Pulmonary artery endothelial cell (primary cell): ENCODE data around the gene NIF3L1. TPM values are rescaled to one million over a fixed set of nuclear protein-coding genes. Genes with fewer than 3 reads are reported as not detected.
"Not testable (repeated sequence)": the region's sequence is repeated elsewhere in the genome, so short reads cannot be mapped to it uniquely, and the experiment has no call there.

ENCODE experiments used
- DNase-seq: peaks from one replicate; pipeline ENCODE4 v3.0.0-alpha.2; 2011; ENCODE audit warnings: low read depth, low spot score
- total RNA-seq: library from RNA; depleted of rRNA; stranded (reverse); fragments of >200 nt; gene quantifications from 2 replicates; pipeline ENCODE4 v1.2.3, GENCODE V29; 2014

The NIF3L1 gene
- total RNA-seq, 1 donor from 2014 or later: 14.6 TPM

DNA sequence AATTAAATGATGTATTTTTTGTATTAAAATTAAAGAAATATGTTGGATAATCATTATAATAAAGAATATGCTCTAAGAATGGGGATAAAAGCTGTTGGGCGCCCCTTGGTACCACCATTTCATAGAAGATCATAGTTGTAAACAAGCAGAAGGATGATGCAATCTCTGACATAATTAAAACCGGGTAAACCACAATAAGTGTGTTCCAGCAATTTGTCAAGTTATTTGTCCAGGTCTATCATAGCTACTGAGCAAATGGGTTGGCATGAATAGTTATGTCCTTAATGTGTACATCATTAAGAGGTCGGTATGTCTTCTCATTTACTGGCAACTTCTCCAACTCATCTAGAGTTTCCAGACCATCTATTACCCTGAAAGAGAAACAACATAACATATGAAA, 18.0 kb upstream of the NIF3L1 start:
- DNase-seq: no peak

- DNase-seq: no peak
These were observed 15.6 kb upstream of the NIF3L1 start for GRCh38 chr2:200873560-200873959.

GRCh38 chr2:200877443-200877842, 11.7 kb upstream of the NIF3L1 start:
- DNase-seq: no peak

DNA sequence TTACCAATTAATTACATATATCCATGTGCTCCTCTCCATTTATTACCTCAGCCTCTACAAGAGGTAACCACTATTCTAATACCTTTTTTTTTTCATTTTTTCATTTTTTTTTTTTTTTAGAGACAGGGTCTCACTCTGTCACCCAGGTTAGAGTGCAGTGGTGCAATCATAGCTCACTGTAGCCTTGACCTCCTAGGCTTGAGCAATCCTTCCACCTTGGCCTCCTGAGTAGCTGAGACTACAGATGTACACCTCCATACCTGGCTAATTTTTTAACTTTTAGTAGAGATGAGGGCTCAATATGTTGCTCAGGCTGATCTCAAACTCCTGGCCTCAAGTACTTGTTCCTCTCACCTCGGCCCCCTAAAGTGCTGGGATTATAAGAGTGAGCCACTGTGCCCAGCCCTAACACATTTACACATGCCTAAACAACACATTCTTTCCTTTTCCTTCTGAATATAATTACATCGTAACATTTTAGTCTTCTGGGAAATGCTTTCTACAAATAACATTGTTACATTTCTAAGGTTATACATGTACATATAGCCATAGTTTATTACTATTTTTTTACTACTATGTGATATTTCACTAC, 10.8 kb upstream of the NIF3L1 start:
- no peak for DNase-seq

- not testable (repeated sequence) for DNase-seq
These were observed 7.4 kb upstream of the NIF3L1 start for GRCh38 chr2:200881715-200882249.

DNA sequence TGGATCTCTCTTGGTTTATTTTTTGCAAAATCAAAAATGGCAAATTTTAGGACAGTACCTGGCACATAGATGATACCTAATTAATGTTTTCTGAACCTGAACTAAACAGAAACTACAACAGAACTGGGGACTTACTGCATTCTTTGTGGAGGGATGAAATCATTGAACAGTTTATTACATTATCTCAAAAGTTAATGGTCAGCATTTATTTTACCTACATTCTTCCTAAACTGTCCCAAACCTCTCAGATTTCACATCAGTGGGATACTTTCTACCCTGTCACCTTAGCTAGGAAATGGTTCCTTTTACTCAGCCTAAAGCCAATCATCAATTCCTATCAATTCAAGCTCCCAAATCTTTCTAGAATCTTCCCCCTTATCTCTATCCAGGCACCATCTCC, 10.3 kb downstream of the NIF3L1 start:
- DNase-seq: no peak

DNA sequence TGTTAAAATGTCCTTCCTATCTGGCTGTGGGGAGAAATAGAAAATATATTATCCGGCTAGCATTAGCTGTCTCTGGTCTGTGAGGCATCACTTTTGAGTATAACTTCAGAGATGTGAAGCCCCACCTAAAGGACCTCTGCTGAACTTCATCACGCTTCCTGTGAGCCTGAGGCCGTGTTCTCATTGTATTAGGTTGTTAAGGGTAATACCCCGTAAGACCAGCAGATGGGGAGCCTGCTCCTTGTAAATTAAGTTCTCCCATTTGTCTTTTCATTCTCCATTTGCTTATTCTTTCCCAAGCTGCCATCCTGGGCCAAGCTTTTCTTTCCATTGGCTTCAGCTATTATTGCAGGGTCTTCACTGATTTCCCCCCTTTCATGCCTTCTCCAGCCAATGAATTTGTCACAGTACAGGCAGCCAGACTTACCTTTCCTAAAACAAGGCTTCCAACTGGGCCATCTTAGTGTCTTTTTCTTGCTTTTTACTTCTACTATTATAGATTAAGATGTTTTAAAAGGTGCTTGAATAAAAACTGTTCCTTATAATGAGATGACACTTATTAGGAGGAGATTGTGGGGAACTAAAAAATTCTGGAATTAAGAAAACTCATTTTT, 12.4 kb downstream of the NIF3L1 start:
- peak; percentile 84 for DNase-seq

DNA sequence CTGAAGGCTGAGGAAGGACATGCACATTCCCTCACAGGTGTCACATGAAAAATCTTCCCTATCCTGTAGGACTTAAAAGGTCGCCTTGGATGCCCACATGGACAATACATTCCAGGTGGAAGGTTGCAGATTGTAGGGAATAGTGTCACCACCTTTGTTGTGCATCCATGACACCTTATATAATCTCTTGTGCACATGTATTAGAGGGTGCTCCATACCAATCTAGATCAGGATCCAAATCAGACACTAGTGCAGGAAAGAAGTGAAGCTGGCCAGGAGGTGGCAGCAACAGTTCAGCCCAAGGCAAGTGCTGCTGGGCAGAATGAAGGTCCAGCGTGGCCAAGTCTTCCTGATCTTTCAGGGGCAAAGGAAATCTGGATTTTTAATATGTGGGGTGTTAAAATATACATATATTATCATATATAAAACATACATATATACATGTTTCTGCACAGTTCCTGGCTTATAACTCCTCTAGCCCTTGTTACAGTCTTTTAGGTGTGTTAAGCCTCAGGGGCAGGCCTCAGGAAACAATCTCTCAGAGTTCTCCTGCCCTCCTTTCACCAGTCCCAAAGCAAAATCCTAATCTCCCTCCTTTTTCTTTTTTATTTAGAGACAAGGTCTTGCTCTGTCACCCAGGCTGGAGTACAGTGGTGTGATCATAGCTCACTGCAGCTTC, 16.6 kb downstream of the NIF3L1 start:
- peak; percentile 27 for DNase-seq

- no peak for DNase-seq
These were observed 20.8 kb downstream of the NIF3L1 start for GRCh38 chr2:200909958-200910357.

DNA sequence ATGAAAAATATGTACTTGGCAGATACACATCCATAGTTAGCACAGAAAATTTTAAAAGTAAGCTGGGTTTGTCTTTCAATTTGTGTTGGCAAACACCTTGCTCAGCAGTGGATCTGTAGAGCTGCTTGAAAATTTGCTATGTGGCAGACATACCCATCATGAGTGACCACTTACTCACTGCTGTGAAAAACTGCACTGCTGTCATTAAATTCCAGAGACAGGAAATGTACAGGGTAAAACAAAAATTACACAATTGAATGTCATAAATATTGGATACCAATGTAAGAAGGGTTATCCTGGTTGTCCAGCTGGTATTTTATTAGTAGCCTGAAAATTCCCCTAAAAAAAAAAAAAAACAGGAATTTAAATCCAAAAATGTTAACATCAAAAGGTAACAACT, 24.5 kb downstream of the NIF3L1 start:
- no peak for DNase-seq

DNA sequence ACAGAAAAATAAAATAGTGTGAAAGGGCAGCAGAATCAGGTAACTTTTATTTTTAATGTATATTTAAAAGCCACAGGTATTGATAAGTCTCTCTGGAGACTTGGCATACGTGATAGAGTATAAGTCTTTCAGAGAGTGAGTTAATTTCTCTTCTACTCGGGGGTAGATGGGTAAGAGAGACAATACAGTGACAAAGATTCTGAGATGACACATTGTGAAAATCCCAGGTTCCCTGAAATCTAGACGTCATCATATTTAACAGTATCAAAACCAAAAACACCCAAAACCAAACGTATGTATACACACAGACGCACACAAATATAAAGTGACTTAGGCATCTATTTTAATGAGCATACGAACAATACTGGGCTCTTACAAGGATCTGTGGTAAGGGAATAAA, 33.3 kb downstream of the NIF3L1 start:
- no peak for DNase-seq

DNA sequence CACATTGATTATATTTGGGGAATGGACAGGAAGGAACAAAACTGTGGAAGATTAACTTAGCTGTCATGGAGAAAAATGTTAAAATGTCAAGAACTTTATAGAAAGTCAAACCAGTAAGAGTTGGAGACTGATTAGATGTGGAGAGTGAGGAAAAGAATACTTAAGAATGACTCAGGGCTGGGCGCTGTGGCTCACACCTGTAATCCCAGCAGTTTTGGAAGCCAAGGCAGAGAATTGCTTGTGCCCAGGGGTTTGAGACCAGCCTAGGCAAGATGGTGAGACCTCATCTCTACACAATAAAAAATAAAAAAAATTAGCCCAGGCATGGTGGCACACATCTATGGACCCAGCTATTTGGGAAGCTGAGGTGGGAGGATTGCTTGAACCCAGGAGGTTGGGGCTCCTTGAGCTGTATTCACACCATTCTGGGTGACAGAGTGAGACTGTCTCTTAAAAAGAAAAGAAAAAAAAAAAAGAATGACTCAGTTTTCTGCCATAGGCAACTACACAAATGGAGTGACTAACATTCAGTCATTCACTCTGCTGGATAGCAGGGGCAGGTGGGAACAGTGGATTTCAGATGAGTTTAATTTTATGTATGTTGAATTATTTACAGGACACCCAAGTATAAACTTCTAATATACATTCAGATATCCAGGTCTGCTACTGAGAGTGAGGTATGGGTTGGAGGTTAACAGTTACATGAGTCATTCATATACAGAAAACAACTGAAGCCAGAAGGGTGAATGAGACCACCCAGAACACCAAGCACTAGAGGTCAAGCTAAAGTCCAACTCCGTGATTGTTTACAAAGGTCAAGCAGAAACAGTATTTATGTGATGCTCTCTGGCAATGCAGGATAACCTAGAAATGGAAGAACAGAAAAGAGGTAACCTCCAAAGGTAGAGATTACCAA, 40.4 kb downstream of the NIF3L1 start:
- DNase-seq: no peak

DNA sequence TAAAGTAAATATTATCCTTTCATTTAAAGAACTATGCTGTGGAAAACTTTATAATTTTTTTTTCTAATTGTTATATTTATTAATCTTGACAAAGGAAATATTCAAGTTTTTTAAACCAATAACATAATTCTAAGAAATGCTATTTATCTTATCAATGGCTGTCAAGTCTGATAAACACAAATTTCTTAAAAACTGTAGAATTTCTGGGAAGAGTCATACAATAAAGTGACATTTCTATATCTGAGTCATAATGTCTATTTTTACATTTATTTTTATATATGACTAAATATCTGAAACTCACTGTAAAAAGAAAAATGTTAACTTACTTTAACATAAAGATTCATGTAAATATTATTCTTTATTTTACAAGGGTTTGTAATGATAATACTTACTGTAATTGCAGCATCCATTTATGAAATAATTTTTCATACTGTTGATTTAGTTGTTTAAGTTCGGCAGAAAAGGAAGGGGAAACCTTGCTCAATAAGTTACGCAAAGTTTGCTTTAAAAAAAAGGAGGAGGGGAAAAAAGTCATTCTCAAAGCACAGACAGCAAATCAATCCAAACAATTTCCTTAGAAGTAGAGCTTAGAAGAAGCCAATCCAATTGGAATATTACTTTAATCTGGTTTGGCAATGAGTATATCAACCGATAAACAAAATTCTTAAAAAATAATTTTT, 41.9 kb downstream of the NIF3L1 start:
- no peak for DNase-seq

DNA sequence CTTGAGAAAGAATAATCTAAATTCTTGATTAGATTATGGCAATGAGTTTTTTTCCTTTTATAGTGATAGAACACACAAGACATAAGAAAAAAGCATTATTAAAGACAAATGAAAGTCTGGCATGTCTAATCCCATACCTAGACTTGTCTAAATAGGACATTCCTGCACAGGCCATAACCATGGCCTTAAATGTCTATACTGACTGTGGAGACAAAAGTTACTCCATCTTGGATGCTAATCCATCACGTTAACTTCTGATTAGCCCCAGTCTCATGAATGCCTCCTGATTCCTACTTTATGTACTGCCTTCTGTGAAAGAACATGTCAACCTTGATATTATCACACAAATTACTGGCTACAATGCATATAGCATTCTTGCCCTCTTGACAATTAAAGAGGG, 50.7 kb downstream of the NIF3L1 start:
- no peak for DNase-seq

- no peak for DNase-seq
These were observed 54.4 kb downstream of the NIF3L1 start for GRCh38 chr2:200943527-200944105.

- peak; percentile 60 for DNase-seq
These were observed 55.6 kb downstream of the NIF3L1 start for GRCh38 chr2:200944467-200945394.

GRCh38 chr2:200945395-200945729, 56.2 kb downstream of the NIF3L1 start:
- no peak for DNase-seq

DNA sequence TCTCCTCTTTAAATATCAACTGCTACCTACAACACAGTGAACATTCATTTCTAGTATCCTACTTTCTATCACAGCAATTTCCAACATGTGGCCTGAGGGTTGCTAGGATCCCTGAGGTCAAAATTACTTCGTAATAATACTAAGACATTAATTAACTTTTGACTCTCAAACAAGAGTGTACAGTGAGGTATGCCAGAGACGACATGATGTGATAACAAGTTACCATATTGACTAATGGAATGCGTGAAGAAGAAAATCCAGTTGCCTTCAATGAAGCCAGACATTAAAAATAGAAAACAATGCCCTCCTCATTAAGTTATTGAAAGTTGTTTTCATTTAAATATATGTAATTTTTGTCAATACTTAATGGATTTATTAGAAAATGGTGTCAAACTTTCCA, 61.2 kb downstream of the NIF3L1 start:
- DNase-seq: no peak
